ENCODE data around the gene MOAP1.

MOAP1 gene, protein sequence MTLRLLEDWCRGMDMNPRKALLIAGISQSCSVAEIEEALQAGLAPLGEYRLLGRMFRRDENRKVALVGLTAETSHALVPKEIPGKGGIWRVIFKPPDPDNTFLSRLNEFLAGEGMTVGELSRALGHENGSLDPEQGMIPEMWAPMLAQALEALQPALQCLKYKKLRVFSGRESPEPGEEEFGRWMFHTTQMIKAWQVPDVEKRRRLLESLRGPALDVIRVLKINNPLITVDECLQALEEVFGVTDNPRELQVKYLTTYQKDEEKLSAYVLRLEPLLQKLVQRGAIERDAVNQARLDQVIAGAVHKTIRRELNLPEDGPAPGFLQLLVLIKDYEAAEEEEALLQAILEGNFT

DNA sequence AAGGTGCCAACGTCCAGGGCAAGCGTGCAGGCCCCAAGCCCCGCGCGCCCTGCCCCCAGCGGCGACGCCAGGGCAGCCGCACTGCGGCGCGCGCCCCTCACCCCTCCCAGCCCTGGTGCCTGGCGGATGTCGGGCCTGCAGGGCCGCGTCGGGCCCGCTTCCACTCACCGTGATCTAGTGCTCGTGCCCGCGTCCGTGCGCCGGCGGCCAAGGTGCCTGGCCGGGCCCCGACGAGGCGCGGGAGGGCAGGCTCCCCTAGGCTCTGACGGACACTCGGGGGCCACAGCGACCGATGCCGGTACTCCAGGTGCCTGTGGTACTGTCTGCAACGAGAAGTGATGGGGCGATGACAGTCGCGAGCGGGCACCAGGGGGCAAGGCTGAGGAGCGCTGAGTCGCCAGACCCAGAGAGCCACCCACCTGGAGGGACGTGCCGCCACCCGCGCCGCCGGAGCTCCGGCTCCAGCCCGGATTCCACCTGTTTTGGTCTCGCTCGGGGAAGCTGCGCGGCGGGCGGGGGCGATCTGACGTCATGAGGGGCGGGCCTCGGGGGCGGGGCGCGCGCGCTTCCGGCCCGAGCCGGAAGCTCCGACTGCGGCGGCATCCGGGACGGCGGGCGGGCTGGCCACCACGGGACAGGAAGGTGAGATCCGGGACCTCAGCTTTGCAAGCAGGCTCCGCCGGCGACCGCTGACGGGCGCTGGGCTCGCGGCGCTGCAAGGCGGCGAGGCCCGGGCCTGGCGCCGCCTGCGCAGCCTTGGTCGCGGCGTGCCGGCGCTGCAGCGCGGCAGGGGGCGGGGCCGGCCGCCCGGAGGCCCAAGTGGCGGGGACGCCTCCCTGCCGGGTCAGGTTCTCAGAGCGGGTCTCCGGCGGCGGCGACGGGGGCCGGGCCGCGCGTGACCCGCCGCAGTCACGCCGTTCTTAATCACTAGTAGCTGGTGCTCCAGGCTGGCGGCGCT, at the start of gene MOAP1, which contains the start of gene LYSET:
Gene MOAP1 (minus strand): TSS at position 507 of the 958 bp plus-strand sequence. CDS start 655 bp downstream, outside the sequence.
Gene LYSET (plus strand): TSS at position 927 of the 958 bp plus-strand sequence. CDS start 89 bp downstream, outside the sequence.
- Histone ChIP-seq H3K9me3 (ENCODE audit: control insufficient read depth, insufficient read depth, low read depth, low read length) (no peaks in the 10 kb centered on the region), H3K4me1 (ENCODE audit: control insufficient read depth, insufficient read depth, low read length) (peaks cover 6% of the 10 kb centered on the region; the same call in 1 of the 2 replicates), H3K27ac (ENCODE audit: extremely low read depth, low read depth, low read length) (peak within 1 kb of the TSS; percentile 97), H3K4me3 (ENCODE audit: low read depth, low read length) (peak within 1 kb of the TSS; percentile 91), H3K36me3 (ENCODE audit: control insufficient read depth in 2 of 2, insufficient read depth in 1 of 2, low read length in 2 of 2) (peaks cover 18 to 48% of the 10 kb centered on the region in 2 experiments)
- CTCF ChIA-PET: interaction anchor here (0.8 to 2.5 kb wide), 4 partner anchors 15 to 232 kb away, joined by 4 to 12 read pairs (median 7); partner anchors contain the start of genes GON7 and UBR7
- POLR2A ChIA-PET: interaction anchor here (0.7 to 4.7 kb wide), 7 partner anchors 8 to 352 kb away, joined by 3 to 44 read pairs (median 3); partner anchors contain the start of genes GON7, ITPK1 and UBR7
- TF ChIP-seq CTCF (tag by site-specific recombination; IDR thresholded peaks at IDR 0.05) (peak; percentile 75), HOXA7 (CRISPR knock-in tag; IDR thresholded peaks at IDR 0.05; ENCODE audit: borderline replicate concordance) (no peak), ZSCAN30 (tag by site-specific recombination; IDR thresholded peaks at IDR 0.05) (peak; percentile 59), ZNF366 (tag by site-specific recombination; conservative IDR thresholded peaks at IDR 0.05) (no peak), ZNF571 (tag by site-specific recombination; IDR thresholded peaks at IDR 0.05) (no peak), ZBTB48 (tag by site-specific recombination; IDR thresholded peaks at IDR 0.05) (peak; percentile 81), ZNF416 (tag by site-specific recombination; IDR thresholded peaks at IDR 0.05) (no peak), ZNF654 (tag by site-specific recombination; IDR thresholded peaks at IDR 0.05; ENCODE audit: low read depth) (no peak), EGR2 (tag by site-specific recombination; IDR thresholded peaks at IDR 0.05; ENCODE audit: low read depth) (peak; percentile 53; the same call in 1 of the 2 replicates), ZNF394 (tag by site-specific recombination; IDR thresholded peaks at IDR 0.05; ENCODE audit: borderline replicate concordance) (peak; percentile 50; the same call in 1 of the 2 replicates), ZNF23 (tag by site-specific recombination; IDR thresholded peaks at IDR 0.05; ENCODE audit: borderline replicate concordance) (no peak), OSR2 (tag by site-specific recombination; IDR thresholded peaks at IDR 0.05) (no peak), ZNF121 (tag by site-specific recombination; IDR thresholded peaks at IDR 0.05) (no peak), ZNF223 (tag by site-specific recombination; IDR thresholded peaks at IDR 0.05) (no peak), ZNF292 (tag by site-specific recombination; IDR thresholded peaks at IDR 0.05; ENCODE audit: borderline replicate concordance, low read depth) (no peak), ZNF350 (tag by site-specific recombination; IDR thresholded peaks at IDR 0.05) (no peak), ZNF302 (tag by site-specific recombination; IDR thresholded peaks at IDR 0.05; ENCODE audit: low read depth) (no peak), ZNF155 (tag by site-specific recombination; IDR thresholded peaks at IDR 0.05) (no peak), SALL2 (tag by site-specific recombination; IDR thresholded peaks at IDR 0.05; ENCODE audit: borderline replicate concordance) (no peak), ZNF140 (tag by site-specific recombination; IDR thresholded peaks at IDR 0.05) (no peak), ZNF354C (tag by site-specific recombination; IDR thresholded peaks at IDR 0.05; ENCODE audit: borderline replicate concordance, low read depth) (no peak), REPIN1 (tag by site-specific recombination; IDR thresholded peaks at IDR 0.05; ENCODE audit: low read depth) (peak; percentile 87; the same call in 1 of the 2 replicates), ZNF114 (tag by site-specific recombination; IDR thresholded peaks at IDR 0.05) (no peak), ZNF335 (tag by site-specific recombination; conservative IDR thresholded peaks at IDR 0.05) (peak; percentile 88), ZNF514 (tag by site-specific recombination; IDR thresholded peaks at IDR 0.05) (no peak), ZNF146 (tag by site-specific recombination; IDR thresholded peaks at IDR 0.05) (peak; percentile 54)
- TF ChIP-seq, protein P1, sequence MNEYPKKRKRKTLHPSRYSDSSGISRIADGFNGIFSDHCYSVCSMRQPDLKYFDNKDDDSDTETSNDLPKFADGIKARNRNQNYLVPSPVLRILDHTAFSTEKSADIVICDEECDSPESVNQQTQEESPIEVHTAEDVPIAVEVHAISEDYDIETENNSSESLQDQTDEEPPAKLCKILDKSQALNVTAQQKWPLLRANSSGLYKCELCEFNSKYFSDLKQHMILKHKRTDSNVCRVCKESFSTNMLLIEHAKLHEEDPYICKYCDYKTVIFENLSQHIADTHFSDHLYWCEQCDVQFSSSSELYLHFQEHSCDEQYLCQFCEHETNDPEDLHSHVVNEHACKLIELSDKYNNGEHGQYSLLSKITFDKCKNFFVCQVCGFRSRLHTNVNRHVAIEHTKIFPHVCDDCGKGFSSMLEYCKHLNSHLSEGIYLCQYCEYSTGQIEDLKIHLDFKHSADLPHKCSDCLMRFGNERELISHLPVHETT (tag by site-specific recombination; IDR thresholded peaks at IDR 0.05): no peak
- TF ChIP-seq, protein P2, sequence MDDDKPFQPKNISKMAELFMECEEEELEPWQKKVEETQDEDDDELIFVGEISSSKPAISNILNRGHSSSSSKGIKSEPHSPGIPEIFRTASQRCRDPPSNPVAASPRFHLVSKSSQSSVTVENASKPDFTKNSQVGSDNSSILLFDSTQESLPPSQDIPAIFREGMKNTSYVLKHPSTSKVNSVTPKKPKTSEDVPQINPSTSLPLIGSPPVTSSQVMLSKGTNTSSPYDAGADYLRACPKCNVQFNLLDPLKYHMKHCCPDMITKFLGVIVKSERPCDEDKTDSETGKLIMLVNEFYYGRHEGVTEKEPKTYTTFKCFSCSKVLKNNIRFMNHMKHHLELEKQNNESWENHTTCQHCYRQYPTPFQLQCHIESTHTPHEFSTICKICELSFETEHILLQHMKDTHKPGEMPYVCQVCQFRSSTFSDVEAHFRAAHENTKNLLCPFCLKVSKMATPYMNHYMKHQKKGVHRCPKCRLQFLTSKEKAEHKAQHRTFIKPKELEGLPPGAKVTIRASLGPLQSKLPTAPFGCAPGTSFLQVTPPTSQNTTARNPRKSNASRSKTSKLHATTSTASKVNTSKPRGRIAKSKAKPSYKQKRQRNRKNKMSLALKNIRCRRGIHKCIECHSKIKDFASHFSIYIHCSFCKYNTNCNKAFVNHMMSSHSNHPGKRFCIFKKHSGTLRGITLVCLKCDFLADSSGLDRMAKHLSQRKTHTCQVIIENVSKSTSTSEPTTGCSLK (tag by site-specific recombination; IDR thresholded peaks at IDR 0.05): no peak
- TF ChIP-seq, protein P3, sequence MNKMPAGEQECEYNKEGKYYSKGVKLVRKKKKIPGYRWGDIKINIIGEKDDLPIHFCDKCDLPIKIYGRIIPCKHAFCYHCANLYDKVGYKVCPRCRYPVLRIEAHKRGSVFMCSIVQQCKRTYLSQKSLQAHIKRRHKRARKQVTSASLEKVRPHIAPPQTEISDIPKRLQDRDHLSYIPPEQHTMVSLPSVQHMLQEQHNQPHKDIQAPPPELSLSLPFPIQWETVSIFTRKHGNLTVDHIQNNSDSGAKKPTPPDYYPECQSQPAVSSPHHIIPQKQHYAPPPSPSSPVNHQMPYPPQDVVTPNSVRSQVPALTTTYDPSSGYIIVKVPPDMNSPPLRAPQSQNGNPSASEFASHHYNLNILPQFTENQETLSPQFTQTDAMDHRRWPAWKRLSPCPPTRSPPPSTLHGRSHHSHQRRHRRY (tag by site-specific recombination; IDR thresholded peaks at IDR 0.05): no peak
- TF ChIP-seq, protein P4, sequence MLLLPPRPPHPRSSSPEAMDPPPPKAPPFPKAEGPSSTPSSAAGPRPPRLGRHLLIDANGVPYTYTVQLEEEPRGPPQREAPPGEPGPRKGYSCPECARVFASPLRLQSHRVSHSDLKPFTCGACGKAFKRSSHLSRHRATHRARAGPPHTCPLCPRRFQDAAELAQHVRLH (tag by site-specific recombination; IDR thresholded peaks at IDR 0.05): no peak
